GM19324 (cell line): ENCODE data around the gene GRIP1.

ENCODE experiments used
- ATAC-seq: cut with Tn5 transposase; IDR thresholded peaks from one replicate; pipeline ENCODE4 v1.9.1; 2021; ENCODE audit warnings: mild to moderate bottlenecking, moderate library complexity; ENCODE audit not compliant: unreplicated experiment, low FRiP score

Gene GRIP1

DNA sequence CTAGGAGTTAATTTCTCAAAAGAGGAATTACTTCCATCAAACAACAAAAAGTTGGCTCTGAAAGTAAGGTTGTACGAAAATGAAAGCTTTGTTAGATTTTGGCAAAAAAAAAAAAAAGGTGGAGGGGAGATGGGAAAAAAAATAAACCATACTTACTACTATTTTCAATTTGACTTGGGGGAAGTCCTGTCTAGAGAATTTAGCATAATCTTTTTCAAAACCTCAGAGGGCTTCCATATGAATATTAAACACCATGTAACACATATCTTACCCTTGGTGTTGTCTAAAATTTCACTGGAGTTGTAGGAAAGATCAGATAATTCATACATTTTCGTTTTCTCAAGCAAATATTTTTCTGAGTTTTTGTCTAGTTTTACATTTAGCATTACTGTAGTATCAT, 17.5 kb downstream of the GRIP1 start:
- no peak for ATAC-seq

DNA sequence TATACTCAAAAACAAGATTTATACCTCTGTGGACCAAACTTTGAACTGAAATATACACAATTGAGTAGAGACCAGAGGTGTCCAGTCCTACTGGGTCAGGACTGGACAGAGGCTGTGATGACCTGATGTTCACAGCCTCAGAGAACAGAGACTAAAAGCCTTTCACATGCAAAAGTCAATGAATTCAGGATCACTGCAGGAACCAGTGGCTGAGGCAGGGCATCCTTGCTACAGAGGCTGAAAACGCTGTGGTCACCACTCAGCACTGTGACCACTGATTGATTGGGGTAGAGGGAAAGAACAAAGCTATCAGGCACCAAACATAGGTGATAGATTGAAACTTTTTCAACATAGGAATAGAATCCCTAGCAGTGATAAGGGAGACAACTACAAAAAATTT, 25.1 kb downstream of the GRIP1 start:
- no peak for ATAC-seq

DNA sequence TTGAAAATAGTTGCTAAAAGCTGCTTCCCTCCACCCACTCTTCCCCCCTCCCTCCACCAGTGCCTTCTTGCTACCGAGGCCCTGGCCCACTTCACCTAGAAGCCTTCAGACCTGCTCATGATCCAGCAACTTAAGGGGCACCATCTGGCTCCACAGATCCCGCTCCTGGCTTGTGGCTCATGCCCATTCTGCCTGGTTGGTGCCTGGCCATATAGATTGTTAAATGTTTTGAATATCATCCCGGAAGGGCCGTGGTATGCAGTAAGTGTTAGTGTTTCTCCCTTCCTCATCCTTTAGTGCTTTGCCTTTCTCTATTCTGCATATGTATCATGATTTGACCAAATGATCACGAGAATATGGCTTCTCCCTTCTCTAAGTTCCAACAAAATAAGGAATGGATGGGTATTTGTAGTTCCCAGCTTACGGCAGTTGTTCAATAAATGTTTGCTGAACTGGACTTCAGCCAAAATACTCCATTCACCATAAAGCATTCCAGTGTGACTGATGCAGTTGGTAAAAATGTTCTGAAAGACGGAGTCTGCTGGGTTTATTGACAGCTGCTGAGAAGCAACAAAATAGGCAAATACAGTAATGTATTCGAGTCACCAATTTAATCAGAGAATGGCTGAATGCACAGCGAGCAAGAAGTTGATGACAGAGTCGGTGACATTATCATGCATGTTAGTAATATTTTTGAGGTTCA, 30.7 kb downstream of the GRIP1 start:
- no peak for ATAC-seq

DNA sequence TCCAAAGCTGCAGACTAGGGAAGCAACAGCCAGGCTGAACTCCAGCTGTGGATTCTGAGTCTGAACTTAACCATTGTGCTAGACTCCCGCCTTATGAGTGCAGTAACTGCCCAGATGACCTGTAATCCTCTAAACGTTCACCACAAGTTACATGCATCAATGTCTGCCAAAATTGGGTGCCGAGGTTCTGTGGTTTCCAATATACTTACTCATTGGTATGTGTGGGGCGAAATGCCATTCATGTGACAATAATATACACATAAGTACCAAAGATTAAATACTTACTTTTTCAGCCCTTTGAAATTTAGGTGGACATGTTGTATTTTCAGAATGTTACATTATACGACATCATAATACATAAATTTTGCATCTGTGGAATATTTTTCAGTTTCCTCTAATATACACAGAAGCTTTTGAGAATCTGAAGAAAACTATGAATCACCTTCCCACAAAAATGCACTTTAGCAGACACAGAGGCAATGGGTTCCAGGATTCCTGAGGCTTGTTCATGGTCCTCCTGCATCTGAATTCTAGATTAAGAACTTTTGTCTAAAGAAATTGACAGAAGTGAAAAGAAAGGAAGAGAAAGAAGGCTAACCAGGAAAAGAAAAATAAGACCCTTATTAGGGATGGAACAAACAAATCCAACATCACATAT, 31.7 kb downstream of the GRIP1 start:
- ATAC-seq: no peak

DNA sequence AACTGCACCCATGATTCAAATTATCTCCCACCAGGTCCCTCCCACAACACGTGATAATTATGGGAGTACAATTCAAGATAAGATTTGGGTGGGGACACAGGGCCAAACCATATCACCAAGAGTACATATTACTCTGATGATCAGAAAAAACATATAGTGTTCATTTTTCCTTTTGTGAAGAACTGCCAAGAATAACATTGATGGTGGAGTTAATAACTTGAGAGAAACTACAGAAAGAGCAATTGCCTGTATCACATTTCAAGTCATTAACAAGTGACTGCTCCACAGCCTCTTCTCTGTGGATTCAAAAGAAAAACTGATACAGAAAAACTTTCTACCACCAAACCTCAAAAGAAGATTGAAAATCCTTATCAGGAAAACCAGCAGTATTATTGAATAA, 34.7 kb downstream of the GRIP1 start:
- ATAC-seq: no peak

DNA sequence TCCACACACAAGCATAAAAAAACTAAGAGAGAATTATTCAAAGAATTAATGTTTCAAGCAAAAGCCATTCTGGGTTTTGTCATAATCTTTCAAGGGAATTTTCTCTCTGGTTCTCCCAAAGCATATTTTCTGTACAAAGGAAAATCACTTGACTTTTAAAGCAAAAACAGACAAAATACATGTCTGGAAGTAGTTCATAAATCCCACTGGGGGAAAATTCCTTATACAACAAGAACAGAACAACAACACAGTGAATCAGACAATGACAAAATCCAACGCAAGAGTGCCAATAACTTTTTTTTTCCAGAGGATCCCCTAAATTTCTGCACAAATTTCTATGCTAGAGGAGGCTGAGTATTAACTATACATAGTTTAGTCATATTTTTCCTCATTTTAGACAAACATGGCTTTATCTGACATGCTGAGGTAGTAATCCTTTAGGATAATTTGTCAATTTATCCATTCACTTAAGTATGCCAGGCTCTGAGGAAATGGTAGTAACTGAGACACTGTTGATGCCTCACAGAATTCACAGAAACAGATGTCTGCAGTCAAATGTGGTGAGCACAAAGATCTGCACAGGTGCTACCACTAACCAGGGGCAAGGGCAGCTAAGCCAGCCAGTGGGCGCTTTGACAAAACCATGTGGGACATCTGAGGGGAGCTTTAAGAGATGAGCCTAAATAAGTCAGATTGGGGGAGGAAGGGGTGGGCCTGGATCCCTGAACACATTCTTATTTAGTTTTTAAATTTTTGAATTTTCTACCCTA, 38.0 kb downstream of the GRIP1 start:
- no peak for ATAC-seq

DNA sequence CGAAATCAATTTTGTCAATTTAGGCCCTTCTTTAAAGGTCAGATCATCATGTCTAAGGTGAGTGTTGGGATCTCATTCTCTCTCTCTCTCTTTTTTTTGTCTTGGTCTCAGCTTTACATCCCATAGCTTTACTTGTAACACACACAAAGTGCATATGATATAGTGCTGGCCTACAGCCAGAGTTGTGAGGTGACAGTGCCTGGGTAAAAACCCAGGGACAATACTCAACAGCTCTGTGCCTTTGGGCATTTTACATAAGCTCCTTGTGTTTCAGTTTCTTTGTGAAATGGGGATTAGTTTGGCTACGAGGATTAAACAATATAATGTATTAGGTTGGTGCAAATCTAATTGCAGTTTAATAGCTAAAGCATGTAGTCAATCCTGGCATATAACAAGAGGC, 40.2 kb downstream of the GRIP1 start:
- no peak for ATAC-seq

DNA sequence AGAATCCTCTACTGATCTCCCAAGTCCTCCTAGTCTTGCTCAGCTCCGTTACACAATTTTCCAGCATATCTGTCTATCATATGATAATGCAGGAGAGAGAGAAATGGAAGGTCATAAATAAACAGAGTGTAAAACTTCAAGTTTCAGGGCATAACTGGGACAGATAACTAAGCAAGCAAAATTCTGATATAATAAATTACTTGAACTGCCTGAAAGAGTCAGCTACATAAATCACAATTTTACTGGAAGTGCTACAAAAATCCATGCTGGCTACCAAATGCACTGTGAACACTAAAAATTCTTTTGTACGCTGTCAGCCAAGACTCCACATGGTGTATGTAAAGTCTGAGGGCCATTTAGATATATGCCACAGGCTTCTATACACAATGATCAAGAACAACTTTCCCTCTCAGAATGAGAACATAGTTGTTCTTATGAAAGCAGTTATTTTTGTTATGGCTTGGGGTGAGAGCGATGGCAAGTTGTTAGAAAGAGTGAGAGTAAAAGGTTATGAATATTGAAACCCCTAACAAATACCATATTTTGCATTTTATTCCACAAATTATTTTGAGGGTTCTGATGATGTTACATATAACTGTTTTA, 41.1 kb downstream of the GRIP1 start:
- no peak for ATAC-seq

DNA sequence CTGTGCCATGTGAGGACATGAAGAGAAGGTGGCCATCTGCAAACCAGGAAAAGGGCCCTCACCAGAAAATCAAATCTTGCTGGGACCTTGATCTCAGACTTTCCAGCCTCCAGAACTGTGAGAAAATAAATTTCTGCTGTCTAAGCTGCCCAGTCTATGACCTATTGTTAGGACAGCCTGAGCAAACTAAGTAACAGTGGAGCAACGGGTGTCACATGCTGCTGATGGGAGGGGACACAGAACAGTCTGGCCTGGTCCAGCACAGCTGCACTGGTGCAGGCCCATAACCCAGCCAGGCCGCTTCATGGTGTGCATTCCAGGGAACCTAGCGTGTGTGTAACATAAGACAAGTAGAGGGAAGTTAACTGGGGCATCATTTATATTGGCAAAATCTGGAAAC, 42.1 kb downstream of the GRIP1 start:
- no peak for ATAC-seq

DNA sequence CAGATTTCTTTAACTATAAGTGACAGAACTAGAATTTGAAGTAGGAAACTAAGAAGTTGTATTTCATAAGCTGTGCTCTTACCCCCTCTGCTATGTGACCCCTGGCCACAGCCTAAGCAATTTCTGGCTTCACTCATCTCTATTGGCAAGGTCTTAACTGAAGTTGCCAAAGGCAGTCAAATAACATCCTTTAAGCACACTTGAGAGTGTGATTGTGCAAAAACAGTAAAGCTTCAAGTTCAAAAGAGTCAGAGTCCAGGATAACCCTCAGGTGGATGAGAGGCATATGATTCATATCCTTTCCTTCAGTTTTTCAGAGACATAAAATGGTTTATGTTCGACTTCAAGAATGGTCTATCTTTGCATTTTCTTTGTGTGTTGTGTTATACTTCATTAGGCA, 45.2 kb downstream of the GRIP1 start:
- no peak for ATAC-seq

DNA sequence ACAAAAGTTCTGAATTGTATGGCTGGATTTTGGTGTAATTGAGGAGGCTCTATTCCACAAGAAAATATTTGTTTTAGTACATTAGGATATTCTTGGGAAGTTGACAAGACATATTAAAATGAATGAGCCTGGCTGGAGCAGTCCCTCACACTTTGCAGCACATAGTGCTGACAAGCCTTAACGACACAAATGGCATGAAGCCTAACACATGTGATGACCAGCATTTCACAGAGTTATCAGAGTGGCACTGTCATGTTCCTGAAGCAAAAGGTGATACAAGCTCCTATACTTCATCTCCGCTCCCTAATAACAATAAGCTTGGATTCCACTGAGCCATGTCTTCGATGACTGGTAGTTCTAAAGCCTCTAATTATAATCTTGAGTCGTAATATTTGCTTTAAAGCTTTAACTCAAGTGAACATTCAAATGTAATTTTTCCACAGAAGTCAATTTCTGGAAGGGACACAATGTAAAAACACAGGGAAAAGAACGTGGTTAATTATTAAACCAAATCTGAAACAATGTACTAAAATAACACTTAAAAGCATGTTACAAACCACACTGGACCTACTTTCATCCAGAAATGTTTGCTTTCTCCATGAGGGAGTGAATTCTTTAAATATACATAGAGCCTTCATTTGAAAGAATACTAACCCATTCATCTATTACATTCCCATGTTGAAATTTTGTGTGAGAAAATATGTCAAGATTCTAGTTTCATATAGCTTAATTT, 49.6 kb downstream of the GRIP1 start:
- ATAC-seq: no peak

DNA sequence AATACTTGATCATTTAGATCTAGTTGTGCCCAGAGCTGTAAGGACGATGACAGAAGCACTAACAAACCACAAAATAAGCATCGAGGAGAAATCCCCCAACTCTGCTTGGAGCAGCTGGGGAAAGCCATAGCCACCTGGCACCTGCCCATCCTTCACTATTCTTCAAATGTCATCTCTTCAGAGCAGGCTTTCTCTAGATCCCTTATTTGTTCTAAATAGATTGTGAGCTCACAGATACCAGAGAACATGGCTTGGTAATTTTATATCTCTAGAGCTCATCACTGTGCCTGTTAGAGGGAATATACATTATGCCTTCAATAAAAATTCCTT, 50.9 kb downstream of the GRIP1 start:
- ATAC-seq: no peak

DNA sequence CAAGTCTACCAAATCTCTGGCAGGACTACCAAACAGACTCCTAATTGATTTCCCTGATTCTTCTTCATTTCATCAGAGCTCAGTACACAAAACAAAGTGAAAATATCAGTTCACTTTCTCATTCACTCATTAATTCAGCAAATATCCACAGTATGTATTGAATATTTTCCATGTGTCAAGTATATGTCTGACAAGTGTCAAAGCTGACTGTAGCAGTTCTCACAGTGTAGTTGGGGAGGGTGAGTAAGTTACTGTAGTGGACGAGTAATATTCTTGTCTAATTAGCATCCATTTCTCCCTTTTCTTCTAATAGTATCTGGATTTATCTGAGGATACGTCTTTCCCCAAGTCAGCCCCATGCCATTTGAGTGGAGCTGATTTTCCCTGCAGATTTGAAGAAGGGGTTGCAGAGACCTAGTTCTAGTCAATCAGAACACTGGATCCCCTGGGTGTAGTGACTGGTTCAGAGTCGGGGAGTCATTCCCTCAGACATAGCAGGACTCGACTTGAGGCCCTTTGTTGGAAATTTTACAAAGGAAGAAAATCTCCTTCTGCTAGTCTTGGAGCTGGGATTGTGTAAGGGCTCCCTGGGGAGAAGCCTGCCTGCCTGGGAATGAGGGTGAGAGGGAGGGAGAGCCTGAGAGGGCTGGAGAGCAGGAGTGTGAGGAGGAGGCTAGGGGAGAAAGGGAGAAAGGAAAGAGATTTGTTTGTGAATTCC, 51.4 kb downstream of the GRIP1 start:
- ATAC-seq: no peak

DNA sequence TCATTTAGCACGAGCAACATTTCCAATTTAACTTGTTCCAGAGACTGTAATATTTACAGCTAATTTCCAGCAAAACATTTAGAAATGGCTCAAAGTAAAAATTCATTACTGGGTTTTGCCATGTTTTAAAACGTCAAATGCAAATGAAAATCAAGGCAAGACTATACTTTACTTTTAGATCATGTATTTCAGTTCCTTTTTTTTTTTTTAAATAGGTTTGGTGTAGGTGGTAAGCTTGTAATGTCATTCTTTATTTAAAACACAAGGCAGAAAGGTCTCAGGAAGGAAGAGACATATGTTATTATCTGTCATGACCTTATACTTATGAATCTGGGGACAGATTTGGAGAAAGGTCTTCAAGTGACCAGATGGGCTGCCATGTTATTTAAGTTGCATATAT, 54.1 kb downstream of the GRIP1 start:
- ATAC-seq: no peak

DNA sequence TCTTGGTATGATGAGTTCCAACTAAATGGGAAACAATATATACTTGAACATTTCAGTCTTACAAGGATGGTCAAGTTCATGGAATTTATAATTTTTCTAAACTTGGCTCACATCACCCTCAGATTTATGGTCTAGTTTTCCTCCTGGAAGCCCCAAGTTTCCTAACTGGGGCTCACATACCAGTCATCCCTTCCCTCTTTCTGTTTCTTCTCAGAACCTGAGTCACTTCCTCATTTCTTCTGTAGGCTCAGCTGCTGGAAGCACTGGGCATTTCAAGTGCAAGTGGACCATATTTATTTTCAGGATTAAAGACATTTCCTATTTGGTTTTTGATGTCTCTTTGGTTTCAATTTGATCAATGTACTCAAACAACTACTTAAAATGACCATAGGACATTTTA, 55.4 kb downstream of the GRIP1 start:
- ATAC-seq: no peak

DNA sequence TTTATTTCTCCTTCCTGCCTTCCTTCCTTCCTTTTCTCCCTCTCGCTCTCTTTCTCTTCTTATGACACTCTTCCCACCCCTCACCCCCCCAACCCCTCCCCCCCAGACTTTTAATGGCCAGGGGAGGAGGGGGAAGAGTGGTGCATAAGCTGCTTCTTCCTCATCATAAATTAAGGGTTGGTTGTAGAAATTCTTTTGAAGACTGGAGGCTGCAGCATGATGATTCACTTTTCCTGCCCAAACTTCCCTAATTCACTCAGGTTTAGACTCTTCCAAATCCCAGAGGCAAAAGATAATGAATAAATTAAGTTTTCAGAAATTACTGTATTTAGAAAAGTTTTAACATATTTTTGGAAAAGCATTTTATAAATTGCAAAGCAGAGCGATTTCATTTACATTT, 58.2 kb downstream of the GRIP1 start:
- no peak for ATAC-seq

DNA sequence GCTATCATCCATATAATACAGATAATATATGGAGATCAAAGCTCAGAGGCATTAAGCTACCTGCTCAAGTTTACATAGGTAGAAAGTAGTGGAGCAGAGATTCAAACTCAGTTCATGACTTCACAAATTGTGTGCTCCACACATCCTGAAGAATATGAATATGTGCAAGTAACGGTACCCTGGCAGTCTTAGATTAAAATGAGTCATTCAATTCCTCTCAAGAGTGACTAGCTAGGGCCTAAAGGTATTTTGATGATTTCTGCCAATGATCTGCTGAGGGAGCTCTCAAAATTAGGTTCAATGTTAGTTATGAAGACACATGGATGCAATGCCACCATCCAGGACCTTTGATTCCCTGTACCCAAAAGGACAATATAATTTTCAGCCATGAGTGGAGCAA, 58.9 kb downstream of the GRIP1 start:
- ATAC-seq: no peak

DNA sequence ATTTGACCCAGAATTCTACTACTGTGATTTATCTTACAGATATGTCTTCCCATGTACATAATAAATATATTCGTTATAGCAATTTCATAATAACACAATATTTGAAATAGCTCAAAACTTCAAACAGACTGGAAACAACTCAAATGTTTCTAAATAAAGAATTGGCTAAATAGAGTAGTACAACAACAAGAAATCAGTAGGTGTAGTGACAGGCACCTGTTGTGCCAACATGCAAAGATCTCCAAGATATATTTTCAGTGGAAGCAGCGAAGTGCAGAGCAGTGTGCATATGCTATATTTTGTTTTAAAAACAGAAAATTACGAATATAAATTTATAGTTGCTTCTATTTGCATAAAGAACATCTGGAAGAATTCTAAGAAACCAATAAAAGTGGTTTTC, 60.9 kb downstream of the GRIP1 start:
- no peak for ATAC-seq

DNA sequence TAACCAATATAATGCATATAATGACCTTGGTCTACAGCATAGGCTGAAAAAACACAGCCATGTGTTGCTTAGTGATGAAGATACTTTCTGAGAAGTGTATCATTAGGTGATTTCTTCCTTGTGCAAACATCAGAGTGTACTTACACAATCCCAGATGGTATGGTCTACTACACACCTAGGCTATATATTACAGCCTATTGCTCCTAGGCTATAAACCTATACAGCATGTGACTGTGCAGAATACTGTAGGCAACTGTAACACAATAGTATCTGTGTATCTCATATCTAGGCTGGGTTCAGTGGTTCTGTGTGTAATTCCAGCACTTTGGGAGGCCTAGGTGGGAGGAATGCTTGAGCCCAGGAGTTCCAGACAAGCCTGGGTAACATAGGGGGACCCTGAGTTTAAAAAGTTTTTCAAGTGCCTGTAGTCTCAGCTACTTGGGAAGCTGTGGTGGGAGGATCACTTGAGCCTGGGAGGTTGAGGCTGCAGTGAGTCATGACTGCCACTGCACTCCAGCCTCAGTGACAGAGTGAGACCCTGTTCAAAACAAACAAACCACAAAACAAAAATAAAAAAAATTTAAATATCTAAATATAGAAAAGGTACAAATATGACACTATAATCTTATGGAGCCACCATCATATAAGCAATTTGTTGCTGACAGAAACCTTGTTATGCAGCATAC, 66.6 kb downstream of the GRIP1 start:
- ATAC-seq: no peak

DNA sequence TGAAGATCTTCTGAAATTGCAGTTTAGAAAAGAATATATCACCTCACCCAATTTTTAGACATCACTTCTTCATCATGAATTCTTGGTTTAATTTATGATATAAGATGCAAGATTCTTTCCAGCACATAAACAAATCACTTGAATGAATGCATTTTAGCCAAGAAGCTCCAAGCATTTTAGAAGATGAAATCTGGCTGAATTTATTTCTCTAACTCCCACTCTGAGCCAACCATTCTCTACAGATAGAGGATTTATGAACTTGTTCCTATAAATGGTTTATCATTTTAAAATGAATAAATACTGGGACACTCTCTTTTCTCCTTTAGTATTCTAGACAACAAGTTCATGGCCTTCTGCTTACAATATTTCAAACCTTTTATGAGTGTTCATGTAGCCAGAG, 71.7 kb downstream of the GRIP1 start:
- ATAC-seq: no peak
